ENCODE measurements around the gene CBARP. TPM values are rescaled to one million over a fixed set of nuclear protein-coding genes. Genes with fewer than 3 reads are reported as not detected.

Gene CBARP
- total and polyA plus RNA-seq, 9 of the 15 experiments (the other 6 are each of a cell fraction or from before 2014, with no cell fraction given) = 0.03 to 8.9 (median 1.2) TPM; not detected in 1

- TF ChIP-seq NCOA2 (IDR thresholded peaks at IDR 0.05; ENCODE audit: partially characterized antibody in 2 of 2) (no peak), XRCC5 (IDR thresholded peaks at IDR 0.05; ENCODE audit: low read depth, low read length) (no peak), MAX (CRISPR knock-in tag; IDR thresholded peaks at IDR 0.05) (no peak), ZBTB26 (CRISPR knock-in tag; IDR thresholded peaks at IDR 0.05) (peak; percentile 21; the same call in 1 of the 2 replicates), ZNF780A (CRISPR knock-in tag; IDR thresholded peaks at IDR 0.05) (peak; percentile 76; the same call in 1 of the 2 replicates), KDM4B (IDR thresholded peaks at IDR 0.05; ENCODE audit: borderline replicate concordance in 2 of 2, low read depth in 1 of 2) (peak in 1 of 2 experiments; percentile 55; a peak in 1 of 4 replicates), THRAP3 (IDR thresholded peaks at IDR 0.05; ENCODE audit: borderline replicate concordance) (no peak), DEAF1 (CRISPR knock-in tag; IDR thresholded peaks at IDR 0.05) (no peak), ARID1B (IDR thresholded peaks at IDR 0.05) (peak; percentile 34; the same call in 1 of the 2 replicates), NFXL1 (CRISPR knock-in tag; IDR thresholded peaks at IDR 0.05) (no peak), KLF6 (CRISPR knock-in tag; IDR thresholded peaks at IDR 0.05; ENCODE audit: borderline replicate concordance) (no peak), ZNF696 (CRISPR knock-in tag; conservative IDR thresholded peaks at IDR 0.05) (no peak), U2AF1 (optimal IDR thresholded peaks at IDR 0.05; ENCODE audit: low read depth, low read length) (no peak), RAD51 (IDR thresholded peaks at IDR 0.05; ENCODE audit: borderline replicate concordance, low read depth) (no peak), FOXJ2 (tag; IDR thresholded peaks at IDR 0.05) (no peak), ZNF224 (CRISPR knock-in tag; IDR thresholded peaks at IDR 0.05) (no peak), EP300 (IDR thresholded peaks at IDR 0.05; ENCODE audit: low read length) (peak; percentile 10; the same call in 1 of the 2 replicates)
Measured at GRCh38 chr19:1259206-1259875, 21.5 kb upstream of the CBARP start (continued).

All from K562 (cell line).